Peyer's patch (tissue), 4 donors: ENCODE results near the gene SLC27A1.

ENCODE experiments used
- POLR2A ChIP-seq, 2 donors: fragments of 450-650 bp; IDR thresholded peaks; one replicate each; pipeline ENCODE4 v1.5.1; 2017; ENCODE audit warnings: antibody characterized with exemption in 2 of 2, mild to moderate bottlenecking in 2 of 2, moderate library complexity in 2 of 2
- TF ChIP-seq, protein P1 (sequence below), 6 experiments: fragments of 450-650 bp in 4 of 6; fragments of 200-600 bp in 2 of 6; sonication (generic) in 1 of 6; IDR thresholded peaks; one replicate each; pipeline ENCODE4 v1.5.1; 2017 to 2019; ENCODE audit warnings: antibody characterized with exemption in 6 of 6, mild to moderate bottlenecking in 3 of 6, moderate library complexity in 1 of 6

DNA sequence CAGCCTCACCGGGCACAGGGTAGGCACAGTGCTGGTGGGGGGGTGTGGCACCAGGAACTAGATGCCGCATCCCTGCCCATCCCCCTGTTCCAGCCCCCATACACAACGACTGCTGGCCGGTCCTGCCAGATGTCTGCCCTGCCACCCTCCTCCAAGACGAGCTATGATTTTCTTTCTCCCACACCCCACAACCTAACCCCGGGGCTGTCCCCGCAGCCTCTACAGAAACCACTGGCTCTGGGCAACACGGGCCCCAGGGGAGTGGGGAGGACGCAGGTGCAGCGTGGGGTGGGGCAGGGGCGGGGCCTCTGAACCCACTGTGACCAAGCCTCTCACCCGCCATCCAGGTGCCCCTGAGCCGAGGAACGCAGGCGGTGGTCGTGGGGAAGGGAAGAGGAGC is 56.6 kb downstream of the SLC27A1 start:
- TF ChIP-seq, protein P1, sequence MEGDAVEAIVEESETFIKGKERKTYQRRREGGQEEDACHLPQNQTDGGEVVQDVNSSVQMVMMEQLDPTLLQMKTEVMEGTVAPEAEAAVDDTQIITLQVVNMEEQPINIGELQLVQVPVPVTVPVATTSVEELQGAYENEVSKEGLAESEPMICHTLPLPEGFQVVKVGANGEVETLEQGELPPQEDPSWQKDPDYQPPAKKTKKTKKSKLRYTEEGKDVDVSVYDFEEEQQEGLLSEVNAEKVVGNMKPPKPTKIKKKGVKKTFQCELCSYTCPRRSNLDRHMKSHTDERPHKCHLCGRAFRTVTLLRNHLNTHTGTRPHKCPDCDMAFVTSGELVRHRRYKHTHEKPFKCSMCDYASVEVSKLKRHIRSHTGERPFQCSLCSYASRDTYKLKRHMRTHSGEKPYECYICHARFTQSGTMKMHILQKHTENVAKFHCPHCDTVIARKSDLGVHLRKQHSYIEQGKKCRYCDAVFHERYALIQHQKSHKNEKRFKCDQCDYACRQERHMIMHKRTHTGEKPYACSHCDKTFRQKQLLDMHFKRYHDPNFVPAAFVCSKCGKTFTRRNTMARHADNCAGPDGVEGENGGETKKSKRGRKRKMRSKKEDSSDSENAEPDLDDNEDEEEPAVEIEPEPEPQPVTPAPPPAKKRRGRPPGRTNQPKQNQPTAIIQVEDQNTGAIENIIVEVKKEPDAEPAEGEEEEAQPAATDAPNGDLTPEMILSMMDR (IDR thresholded peaks at IDR 0.05) = no peak
- no peak for TF ChIP-seq POLR2A (IDR thresholded peaks at IDR 0.05)
